KMS-11 (cell line): ENCODE results near the gene PEX14.

Experiments used
- H2AFZ ChIP-seq: fragments of 200-600 bp; sonication (generic); 2 replicates; pipeline ENCODE4 v1.6.1; 2016; ENCODE audit warnings: antibody characterized with exemption, mixed run types, low read depth
- H3K27ac ChIP-seq: fragments of 200-600 bp; sonication (generic); 2 replicates; pipeline ENCODE4 v1.6.1; 2016; ENCODE audit warnings: mild to moderate bottlenecking, mixed run types
- H3K27me3 ChIP-seq: fragments of 200-600 bp; sonication (generic); 2 replicates; pipeline ENCODE4 v1.6.1; 2017; ENCODE audit warnings: mild to moderate bottlenecking, low read depth, mixed run types, moderate library complexity; ENCODE audit not compliant: insufficient read depth
- H3K36me3 ChIP-seq: fragments of 200-600 bp; sonication (generic); 2 replicates; pipeline ENCODE4 v1.6.1; 2017; ENCODE audit warnings: mild to moderate bottlenecking, mixed run types; ENCODE audit not compliant: insufficient read depth
- H3K4me1 ChIP-seq: fragments of 200-600 bp; sonication (generic); 2 replicates; pipeline ENCODE4 v1.6.1; 2016; ENCODE audit warnings: mild to moderate bottlenecking, low read depth, mixed run types; ENCODE audit not compliant: poor library complexity, severe bottlenecking
- H3K4me2 ChIP-seq: fragments of 200-600 bp; sonication (generic); 2 replicates; pipeline ENCODE4 v1.7.0; 2016; ENCODE audit warnings: mild to moderate bottlenecking, mixed run types
- H3K4me3 ChIP-seq: fragments of 200-600 bp; sonication (generic); IDR thresholded peaks from 2 replicates; pipeline ENCODE4 v1.6.1; 2017; ENCODE audit warnings: low read depth, low read length, mixed read lengths; ENCODE audit not compliant: insufficient read depth
- H3K79me2 ChIP-seq: fragments of 200-600 bp; sonication (generic); 2 replicates; pipeline ENCODE4 v1.6.1; 2016; ENCODE audit warnings: low read depth, mixed run types; ENCODE audit not compliant: insufficient read depth
- H3K9ac ChIP-seq: fragments of 200-600 bp; sonication (generic); 2 replicates; pipeline ENCODE4 v1.6.1; 2016; ENCODE audit warnings: mild to moderate bottlenecking, mixed run types
- H4K20me1 ChIP-seq: fragments of 200-600 bp; sonication (generic); 2 replicates; pipeline ENCODE4 v1.6.1; 2016; ENCODE audit warnings: mild to moderate bottlenecking, mixed run types; ENCODE audit not compliant: insufficient read depth
- TF ChIP-seq, protein P1 (sequence below): fragments of 200-600 bp; sonication (generic); conservative IDR thresholded peaks from 2 replicates; pipeline ENCODE4 v1.6.1; 2017; ENCODE audit warnings: low read depth, mild to moderate bottlenecking, antibody characterized with exemption, low read length, moderate library complexity, mixed read lengths

PEX14 gene

DNA sequence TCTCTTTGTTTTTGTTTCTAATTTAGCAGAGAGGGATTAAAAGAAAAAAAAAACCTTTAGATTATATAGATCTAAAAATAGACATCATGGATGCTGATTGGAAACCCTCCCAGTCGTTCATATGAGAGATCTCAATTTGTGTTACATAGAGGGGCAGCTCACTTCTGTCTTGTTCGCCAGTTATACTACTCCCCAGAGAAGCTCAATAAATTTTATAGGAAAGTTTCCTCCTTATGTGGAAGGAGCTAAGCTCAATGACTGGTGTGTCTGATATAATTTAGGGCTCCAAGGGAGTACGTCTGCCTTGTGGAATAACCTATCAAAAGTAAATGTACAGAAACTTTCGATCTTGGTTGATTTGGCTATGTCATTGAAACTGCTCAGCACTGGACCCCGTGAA lies 117.6 kb downstream of the PEX14 start:
- no peak overlapping the region for H3K27ac ChIP-seq
- no peaks in the 10 kb centered on the region for H3K36me3 ChIP-seq
- no peaks in the 10 kb centered on the region for H3K79me2 ChIP-seq
- no peak overlapping the region for H2AFZ ChIP-seq
- H3K4me1 ChIP-seq = no peaks in the 10 kb centered on the region
- no peaks in the 10 kb centered on the region for H4K20me1 ChIP-seq
- H3K9ac ChIP-seq = no peak overlapping the region
- H3K27me3 ChIP-seq = no peaks in the 10 kb centered on the region
- TF ChIP-seq, protein P1, sequence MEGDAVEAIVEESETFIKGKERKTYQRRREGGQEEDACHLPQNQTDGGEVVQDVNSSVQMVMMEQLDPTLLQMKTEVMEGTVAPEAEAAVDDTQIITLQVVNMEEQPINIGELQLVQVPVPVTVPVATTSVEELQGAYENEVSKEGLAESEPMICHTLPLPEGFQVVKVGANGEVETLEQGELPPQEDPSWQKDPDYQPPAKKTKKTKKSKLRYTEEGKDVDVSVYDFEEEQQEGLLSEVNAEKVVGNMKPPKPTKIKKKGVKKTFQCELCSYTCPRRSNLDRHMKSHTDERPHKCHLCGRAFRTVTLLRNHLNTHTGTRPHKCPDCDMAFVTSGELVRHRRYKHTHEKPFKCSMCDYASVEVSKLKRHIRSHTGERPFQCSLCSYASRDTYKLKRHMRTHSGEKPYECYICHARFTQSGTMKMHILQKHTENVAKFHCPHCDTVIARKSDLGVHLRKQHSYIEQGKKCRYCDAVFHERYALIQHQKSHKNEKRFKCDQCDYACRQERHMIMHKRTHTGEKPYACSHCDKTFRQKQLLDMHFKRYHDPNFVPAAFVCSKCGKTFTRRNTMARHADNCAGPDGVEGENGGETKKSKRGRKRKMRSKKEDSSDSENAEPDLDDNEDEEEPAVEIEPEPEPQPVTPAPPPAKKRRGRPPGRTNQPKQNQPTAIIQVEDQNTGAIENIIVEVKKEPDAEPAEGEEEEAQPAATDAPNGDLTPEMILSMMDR = no peak
- no peak overlapping the region for H3K4me3 ChIP-seq
- no peak overlapping the region for H3K4me2 ChIP-seq

DNA sequence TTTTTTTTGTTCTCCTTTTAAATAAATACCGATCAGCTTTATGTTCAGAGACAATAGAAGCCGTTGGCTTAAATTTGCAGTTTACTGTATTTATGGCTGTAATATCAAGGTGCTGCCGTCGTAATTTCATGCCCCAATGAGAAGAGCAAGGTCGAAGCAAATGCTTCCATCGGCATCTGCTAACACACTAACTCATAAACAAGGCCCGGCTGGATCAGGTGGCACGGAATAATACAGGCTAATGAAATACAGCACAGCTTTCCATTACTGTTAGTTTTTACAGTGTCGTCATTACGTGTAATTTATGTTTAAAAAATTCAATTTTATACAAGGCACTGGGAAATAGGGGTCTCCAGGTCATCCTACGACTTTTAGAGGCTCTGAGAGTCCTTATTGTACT lies 119.0 kb downstream of the PEX14 start:
- no peak overlapping the region for H3K27ac ChIP-seq
- no peak overlapping the region for H2AFZ ChIP-seq
- no peaks in the 10 kb centered on the region for H3K27me3 ChIP-seq
- H3K4me1 ChIP-seq = no peaks in the 10 kb centered on the region
- H3K79me2 ChIP-seq = no peaks in the 10 kb centered on the region
- TF ChIP-seq, protein P1 = no peak
- H3K9ac ChIP-seq = no peak overlapping the region
- H3K4me3 ChIP-seq = no peak overlapping the region
- no peaks in the 10 kb centered on the region for H3K36me3 ChIP-seq
- no peaks in the 10 kb centered on the region for H4K20me1 ChIP-seq
- H3K4me2 ChIP-seq = no peak overlapping the region

DNA sequence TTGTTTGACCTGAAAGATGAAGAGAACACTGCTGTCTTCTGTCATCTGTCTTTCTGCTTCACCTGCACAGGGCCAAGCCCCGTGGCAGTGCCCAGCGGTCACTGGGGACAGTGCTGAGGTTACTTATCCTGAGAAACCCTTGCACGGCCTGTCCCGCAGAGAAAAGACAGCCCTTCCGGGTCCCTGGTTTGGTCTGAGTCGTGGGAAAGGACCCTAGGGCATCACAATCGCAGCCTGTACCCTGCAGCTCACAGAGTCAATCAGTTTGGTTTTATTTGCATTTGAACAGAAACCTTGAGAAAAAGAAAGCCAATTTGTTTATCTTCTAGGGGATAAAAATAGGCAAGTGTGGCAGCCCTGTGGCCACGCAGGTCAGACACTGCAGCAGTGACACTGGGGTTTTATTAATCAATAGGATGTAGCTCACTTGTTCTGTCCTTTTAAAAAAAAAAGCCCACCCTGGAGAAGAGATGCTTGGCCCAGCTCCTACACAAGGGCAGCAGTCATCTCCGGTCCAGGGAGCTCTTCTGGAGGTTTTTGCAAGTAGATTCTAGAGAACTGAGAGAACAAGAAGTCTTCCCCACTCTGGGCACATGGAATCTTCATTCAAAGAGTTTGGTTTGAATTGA lies 120.0 kb downstream of the PEX14 start:
- no peaks in the 10 kb centered on the region for H3K79me2 ChIP-seq
- H3K4me1 ChIP-seq = no peaks in the 10 kb centered on the region
- no peaks in the 10 kb centered on the region for H3K27me3 ChIP-seq
- no peak overlapping the region for H2AFZ ChIP-seq
- H3K4me2 ChIP-seq = no peak overlapping the region
- no peak overlapping the region for H3K27ac ChIP-seq
- no peak overlapping the region for H3K9ac ChIP-seq
- H3K36me3 ChIP-seq = no peaks in the 10 kb centered on the region
- H4K20me1 ChIP-seq = no peaks in the 10 kb centered on the region
- H3K4me3 ChIP-seq = no peak overlapping the region
- TF ChIP-seq, protein P1 = no peak

DNA sequence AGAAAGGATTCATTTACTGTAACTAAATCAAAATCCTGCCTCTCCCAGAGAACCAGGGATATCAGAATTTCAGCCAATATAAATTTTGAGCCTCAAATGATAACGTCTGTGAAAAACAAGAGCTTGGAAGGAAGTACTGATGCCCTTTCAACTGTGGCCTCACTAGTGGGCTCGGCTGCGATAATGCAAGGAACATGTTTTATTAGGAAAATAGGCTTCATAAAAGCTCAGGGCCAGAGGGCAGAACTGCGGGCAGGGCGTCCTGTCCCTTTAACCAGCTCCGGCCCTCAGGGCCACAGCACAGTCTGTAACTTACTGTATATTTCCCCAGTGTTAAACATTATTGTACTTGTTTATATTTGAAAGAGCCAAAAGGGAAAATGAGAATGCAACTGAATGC lies 122.0 kb downstream of the PEX14 start:
- Histone ChIP-seq H4K20me1 (no peaks in the 10 kb centered on the region), H2AFZ (no peak overlapping the region), H3K4me3 (no peak overlapping the region), H3K27me3 (no peaks in the 10 kb centered on the region), H3K36me3 (no peaks in the 10 kb centered on the region), H3K4me2 (no peak overlapping the region), H3K27ac (no peak overlapping the region), H3K4me1 (no peaks in the 10 kb centered on the region), H3K9ac (no peak overlapping the region), H3K79me2 (no peaks in the 10 kb centered on the region)
- TF ChIP-seq, protein P1 = no peak
